Measurements from ENCODE around the gene MYO9B. TPM values are rescaled to one million over a fixed set of nuclear protein-coding genes. Genes with fewer than 3 reads are reported as not detected.
A peak's percentile ranks its signal among the peaks of the same experiment; 100 is the strongest.

Gene MYO9B
- total RNA-seq, 2 experiments from 2014 or later = 84.3 to 86.9 TPM

DNA sequence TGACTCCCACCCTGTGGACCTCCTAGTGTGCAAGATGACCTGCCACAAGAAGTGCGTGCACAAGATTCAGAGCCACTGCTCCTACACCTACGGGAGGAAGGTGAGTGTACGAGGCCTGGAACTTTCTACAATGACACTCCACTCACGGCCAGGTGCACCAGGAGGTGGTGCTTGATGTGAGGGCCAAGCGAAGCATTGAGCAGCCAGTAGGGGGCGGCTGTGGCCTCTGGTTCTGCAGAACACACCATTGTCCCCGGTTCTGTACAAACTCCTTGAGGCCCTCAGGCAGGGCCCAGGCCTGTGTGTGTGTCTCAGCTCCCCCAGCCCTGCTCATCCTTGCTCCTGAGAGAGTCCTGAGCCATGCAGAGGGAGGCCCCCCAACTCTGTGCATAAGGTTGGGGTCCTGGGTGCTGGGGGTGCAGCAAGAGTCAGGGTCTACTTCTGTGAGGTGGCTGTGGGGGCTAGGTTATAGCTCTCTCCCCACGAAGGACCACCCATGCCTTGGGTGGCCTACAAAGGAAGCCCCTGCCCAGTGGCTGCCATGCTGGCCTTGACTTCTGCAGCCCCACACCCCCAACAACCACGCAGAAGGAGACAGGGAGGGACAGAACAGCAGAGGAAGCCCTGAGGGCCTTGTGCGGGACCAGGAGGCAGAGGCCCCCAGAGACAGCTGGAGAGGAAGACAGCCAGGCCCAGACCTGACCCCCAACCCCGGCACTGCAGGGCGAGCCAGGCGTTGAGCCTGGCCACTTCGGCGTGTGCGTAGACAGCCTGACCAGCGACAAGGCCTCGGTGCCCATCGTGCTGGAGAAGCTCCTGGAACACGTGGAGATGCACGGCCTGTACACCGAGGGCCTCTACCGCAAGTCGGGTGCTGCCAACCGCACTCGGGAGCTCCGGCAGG lies 129.9 kb downstream of the MYO9B start:
- H3K4me1 Mint-ChIP-seq = peaks cover 7% of the 10 kb centered on the region
- H3K27me3 Mint-ChIP-seq = no peaks in the 10 kb centered on the region
- H3K27ac Mint-ChIP-seq = peak overlapping the region; percentile 31
- H3K9me3 Mint-ChIP-seq = no peaks in the 10 kb centered on the region
- no peak overlapping the region for H3K4me3 Mint-ChIP-seq
- peaks cover 36% of the 10 kb centered on the region for H3K36me3 Mint-ChIP-seq
- peak; percentile 49 for DNase-seq

- Mint-ChIP-seq H3K27ac (no peak overlapping the region), H3K9me3 (no peaks in the 10 kb centered on the region), H3K36me3 (peaks cover 30% of the 10 kb centered on the region), H3K4me3 (no peak overlapping the region), H3K4me1 (peaks cover 7% of the 10 kb centered on the region), H3K27me3 (no peaks in the 10 kb centered on the region)
- no peak for DNase-seq
These were observed 131.4 kb downstream of the MYO9B start for GRCh38 chr19:17206736-17207581.

DNA sequence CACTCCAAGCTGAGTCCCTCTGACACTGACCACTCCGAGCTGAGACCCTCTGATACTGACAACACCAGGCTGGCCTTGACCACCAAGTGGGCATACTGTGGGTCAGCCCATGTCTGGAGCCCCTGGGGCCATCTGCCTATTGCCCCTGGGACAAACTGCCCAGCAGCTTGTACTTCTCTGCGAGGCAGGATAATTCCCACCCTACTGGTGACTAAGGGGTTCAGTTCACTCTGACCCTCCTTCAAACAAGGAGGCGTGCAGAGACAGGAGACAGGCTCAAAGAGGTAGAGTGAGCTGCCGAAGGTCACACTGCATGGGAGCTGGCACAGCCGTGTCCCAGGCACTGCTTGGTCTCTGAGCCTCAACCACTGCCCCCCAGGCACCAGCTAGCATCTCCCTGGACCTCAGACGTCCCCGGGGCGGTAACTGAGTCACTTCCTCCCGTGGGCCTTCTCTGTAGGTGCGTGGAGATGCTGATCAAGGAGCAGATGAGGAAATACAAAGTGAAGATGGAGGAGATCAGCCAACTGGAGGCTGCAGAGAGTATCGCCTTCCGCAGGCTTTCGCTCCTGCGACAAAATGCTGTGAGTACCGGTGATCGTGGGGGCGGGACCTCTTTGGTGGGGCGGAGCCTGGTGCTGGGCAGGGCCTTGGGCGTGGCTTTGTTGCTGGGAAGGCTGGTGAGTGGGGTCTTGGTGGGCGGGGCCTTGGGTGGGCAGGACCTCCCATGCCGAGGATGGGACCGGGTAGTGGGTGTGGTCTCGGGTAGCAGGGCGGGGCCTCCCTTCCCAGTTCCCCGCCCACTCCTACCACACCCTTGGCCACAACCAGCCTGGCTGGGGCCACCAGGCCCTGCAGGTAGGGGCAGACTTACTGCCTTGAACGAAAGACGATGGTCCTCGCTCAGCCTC lies 133.8 kb downstream of the MYO9B start:
- H3K4me3 Mint-ChIP-seq = no peak overlapping the region
- H3K27me3 Mint-ChIP-seq = no peaks in the 10 kb centered on the region
- H3K27ac Mint-ChIP-seq = peak overlapping the region; percentile 39
- peaks cover 9% of the 10 kb centered on the region for H3K4me1 Mint-ChIP-seq
- peaks cover 21% of the 10 kb centered on the region for H3K36me3 Mint-ChIP-seq
- peak; percentile 61 for DNase-seq
- no peaks in the 10 kb centered on the region for H3K9me3 Mint-ChIP-seq

DNA sequence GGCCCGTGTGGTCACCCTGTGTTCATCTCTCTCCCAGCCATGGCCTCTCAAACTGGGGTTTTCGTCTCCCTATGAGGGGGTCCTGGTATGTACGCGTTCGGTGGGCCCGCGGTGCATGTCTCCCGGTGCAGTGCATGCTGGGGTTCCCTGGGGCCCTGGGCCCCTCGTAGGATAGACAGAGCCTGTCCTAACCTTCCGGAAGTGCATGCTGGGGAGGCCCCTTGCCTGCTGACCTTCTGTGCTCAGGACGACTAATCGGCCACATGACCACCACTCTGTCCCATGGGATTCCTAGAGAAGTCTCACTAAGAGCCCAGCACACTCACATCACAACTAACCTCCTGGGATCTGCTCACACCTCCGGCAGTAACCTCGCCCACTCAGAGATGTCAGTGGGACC lies 134.7 kb downstream of the MYO9B start:
- Mint-ChIP-seq H3K4me1 (peaks cover 14% of the 10 kb centered on the region), H3K36me3 (peaks cover 22% of the 10 kb centered on the region), H3K27me3 (no peaks in the 10 kb centered on the region), H3K27ac (no peak overlapping the region), H3K4me3 (no peak overlapping the region), H3K9me3 (no peaks in the 10 kb centered on the region)
- no peak for DNase-seq

DNA sequence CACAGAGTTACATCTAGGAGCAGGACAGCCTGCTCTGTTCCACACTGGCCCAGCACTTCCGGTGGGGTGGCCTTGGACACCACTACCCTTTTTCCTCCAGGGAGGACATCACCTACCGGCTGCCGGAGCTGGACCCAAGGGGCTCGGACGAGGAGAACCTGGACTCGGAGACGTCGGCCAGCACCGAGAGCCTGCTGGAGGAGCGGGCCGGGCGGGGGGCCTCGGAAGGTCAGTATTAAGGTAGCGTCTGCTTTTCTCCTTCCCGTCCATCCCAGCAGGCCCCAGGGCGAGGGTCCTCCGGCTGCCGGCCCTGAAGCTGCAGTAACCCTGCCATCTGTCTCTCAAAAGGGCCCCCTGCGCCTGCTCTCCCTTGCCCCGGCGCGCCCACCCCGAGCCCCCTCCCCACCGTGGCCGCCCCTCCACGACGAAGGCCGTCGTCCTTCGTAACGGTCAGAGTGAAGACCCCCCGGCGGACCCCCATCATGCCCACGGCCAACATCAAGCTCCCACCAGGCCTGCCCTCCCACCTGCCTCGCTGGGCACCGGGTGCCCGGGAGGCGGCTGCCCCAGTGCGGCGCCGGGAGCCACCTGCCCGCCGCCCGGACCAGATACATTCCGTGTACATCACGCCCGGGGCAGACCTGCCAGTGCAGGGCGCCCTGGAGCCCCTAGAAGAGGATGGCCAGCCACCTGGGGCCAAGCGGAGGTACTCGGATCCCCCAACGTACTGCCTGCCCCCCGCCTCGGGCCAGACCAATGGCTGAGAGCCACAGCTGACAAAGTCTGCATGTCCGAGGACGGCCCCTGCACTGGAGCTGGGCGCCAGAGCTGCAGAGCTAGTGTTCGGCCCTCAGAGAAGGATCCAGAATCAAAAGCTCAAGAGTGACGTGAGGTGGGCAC lies 136.2 kb downstream of the MYO9B start:
- H3K4me1 Mint-ChIP-seq = peaks cover 20% of the 10 kb centered on the region
- no peaks in the 10 kb centered on the region for H3K9me3 Mint-ChIP-seq
- DNase-seq = no peak
- H3K27ac Mint-ChIP-seq = no peak overlapping the region
- H3K27me3 Mint-ChIP-seq = no peaks in the 10 kb centered on the region
- peaks cover 22% of the 10 kb centered on the region for H3K36me3 Mint-ChIP-seq
- no peak overlapping the region for H3K4me3 Mint-ChIP-seq

GRCh38 chr19:17213334-17213733 lies 137.8 kb downstream of the MYO9B start:
- H3K4me3 Mint-ChIP-seq = no peak overlapping the region
- peaks cover 20% of the 10 kb centered on the region for H3K4me1 Mint-ChIP-seq
- no peak for DNase-seq
- H3K9me3 Mint-ChIP-seq = no peaks in the 10 kb centered on the region
- H3K36me3 Mint-ChIP-seq = peaks cover 33% of the 10 kb centered on the region
- H3K27me3 Mint-ChIP-seq = no peaks in the 10 kb centered on the region
- H3K27ac Mint-ChIP-seq = no peak overlapping the region

DNA sequence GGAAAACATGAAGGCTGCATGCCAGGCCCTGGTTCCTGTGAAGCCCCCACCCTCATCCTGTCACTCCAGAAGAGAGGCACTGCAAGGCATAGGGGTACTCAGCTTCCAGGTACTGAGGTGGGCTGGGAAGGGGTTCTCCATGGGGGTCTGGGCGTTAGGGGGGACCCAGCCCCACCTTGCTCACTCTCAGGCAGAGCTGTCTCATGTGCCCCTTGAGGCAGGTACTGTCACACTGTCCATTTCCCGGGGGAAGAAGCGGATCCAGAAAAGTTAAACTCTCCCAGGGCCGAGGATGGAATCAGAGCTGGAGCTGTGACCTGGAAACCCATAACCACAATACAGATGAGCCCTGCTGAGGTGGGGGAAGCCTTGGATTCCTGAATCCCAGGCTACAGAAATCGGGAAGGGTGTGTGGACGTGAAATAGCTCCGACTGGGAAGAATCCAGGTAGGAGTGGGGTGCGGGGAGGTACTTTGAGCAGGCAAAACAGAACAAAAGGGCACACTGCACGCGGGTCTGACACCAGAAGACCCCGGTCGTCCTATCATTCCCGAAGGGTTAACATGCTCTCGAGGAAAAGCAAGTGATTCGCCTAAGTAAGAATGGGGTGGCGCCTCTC lies 139.0 kb downstream of the MYO9B start:
- Mint-ChIP-seq H3K9me3 (no peaks in the 10 kb centered on the region), H3K4me3 (peak overlapping the region; percentile 88), H3K27me3 (no peaks in the 10 kb centered on the region), H3K4me1 (peaks cover 13% of the 10 kb centered on the region), H3K27ac (peak overlapping the region; percentile 95), H3K36me3 (peaks cover 32% of the 10 kb centered on the region)
- no peak for DNase-seq

- peak within 1 kb of the TSS; percentile 88 for H3K4me3 Mint-ChIP-seq
- no peaks in the 10 kb centered on the region for H3K27me3 Mint-ChIP-seq
- peaks cover 13% of the 10 kb centered on the region for H3K4me1 Mint-ChIP-seq
- peak within 1 kb of the TSS; percentile 95 for H3K27ac Mint-ChIP-seq
- peak; percentile 86 for DNase-seq
- no peaks in the 10 kb centered on the region for H3K9me3 Mint-ChIP-seq
- H3K36me3 Mint-ChIP-seq = peaks cover 31% of the 10 kb centered on the region
These were observed 139.8 kb downstream of the MYO9B start, which contains the start of gene USE1 for GRCh38 chr19:17215127-17215971. TSS of gene USE1 (plus strand) at chr19:17215357. CDS start at chr19:17215406, 49 bp downstream.

DNA sequence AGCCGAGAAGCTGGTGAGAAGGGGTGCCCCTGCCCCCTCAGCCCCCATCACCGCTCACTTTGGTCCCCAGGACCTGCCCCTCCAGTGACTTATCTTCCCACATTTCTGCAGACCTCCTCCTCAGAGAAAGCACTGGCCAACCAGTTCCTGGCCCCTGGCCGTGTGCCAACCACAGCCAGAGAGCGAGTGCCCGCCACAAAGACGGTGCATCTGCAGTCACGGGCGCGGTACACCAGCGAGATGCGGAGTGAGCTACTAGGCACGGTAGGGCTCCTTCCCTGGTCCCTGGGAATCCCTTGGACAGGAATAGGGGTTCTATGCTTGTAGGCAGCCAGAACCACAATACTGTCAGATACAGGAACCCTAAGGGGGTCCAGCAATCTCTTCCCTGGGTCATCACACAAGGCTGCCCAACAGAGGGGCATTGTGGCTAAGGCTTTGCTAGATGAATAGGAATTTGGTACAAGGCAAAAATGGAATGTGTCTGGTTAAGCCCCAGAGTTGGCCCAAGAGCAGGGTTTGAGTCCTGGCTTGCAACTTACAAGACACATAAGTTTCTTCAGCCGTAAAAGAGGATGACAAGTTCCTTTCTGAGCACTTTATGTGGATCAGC lies 140.6 kb downstream of the MYO9B start:
- DNase-seq = no peak
- Mint-ChIP-seq H3K27me3 (no peaks in the 10 kb centered on the region), H3K36me3 (peaks cover 31% of the 10 kb centered on the region), H3K4me1 (peaks cover 15% of the 10 kb centered on the region), H3K9me3 (no peaks in the 10 kb centered on the region), H3K27ac (peak overlapping the region; percentile 95), H3K4me3 (peak overlapping the region; percentile 88)

DNA sequence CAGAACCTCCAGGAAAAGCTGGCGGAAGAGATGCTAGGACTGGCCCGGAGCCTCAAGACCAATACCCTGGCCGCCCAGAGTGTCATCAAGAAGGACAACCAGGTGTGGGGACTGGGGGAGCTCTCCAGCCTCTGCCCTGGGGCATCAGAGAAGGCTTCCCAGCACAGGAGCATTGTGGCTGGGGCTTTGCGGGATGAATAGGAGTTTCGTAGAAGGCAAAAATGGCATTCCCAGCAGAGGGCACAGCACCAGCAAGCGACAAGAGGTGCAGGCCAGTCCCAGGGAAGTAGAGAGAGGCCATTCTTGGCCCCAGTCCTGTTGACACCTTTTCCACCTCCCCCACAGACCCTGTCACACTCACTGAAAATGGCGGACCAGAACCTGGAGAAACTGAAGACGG lies 143.7 kb downstream of the MYO9B start:
- Mint-ChIP-seq H3K9me3 (no peaks in the 10 kb centered on the region), H3K27me3 (no peaks in the 10 kb centered on the region), H3K27ac (no peak overlapping the region), H3K4me1 (peaks cover 14% of the 10 kb centered on the region), H3K4me3 (no peak overlapping the region), H3K36me3 (peaks cover 29% of the 10 kb centered on the region)
- DNase-seq = no peak

GRCh38 chr19:17220207-17220758 lies 144.7 kb downstream of the MYO9B start:
- Mint-ChIP-seq H3K9me3 (no peaks in the 10 kb centered on the region), H3K27me3 (no peaks in the 10 kb centered on the region), H3K36me3 (peaks cover 24% of the 10 kb centered on the region), H3K4me3 (no peak overlapping the region), H3K27ac (no peak overlapping the region), H3K4me1 (peaks cover 8% of the 10 kb centered on the region)
- DNase-seq = no peak

GRCh38 chr19:17225053-17225452 lies 149.5 kb downstream of the MYO9B start:
- no peak for DNase-seq
- H3K4me3 Mint-ChIP-seq = peak overlapping the region; percentile 37
- H3K27me3 Mint-ChIP-seq = no peaks in the 10 kb centered on the region
- peaks cover 6% of the 10 kb centered on the region for H3K4me1 Mint-ChIP-seq
- H3K27ac Mint-ChIP-seq = no peak overlapping the region
- H3K9me3 Mint-ChIP-seq = no peaks in the 10 kb centered on the region
- H3K36me3 Mint-ChIP-seq = peaks cover 3% of the 10 kb centered on the region
